ENCODE measurements around the gene KCNC2.

The KCNC2 gene

DNA sequence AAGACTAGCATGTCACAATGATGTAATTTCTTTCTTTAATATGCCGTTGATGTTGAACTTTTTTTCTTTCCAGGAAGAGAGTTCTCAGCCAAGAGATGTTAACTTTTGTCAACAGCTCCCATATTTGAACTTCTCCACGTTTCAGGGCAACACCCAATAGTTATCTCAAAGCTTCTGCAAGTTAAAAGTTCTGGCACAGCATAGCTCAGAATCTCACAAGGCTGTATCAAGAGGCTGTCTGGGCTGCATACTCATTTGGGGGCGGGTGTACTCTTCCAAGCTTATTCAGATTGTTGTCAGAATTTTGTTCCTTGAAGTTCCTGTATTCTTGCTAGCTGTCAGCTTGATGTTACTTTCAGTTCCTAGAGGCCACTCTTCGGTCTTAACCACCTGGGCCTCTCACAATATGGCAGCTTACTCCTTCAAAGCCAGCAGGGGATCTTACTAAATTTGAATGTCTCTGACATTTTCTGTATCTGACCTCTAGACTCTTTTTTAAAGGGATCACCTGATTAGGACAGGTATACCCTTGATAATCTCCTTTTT, 38.9 kb downstream of the KCNC2 start:
- no peak for DNase-seq (ENCODE audit: low spot score)
- no peak overlapping the region for H3K4me3 ChIP-seq
- TF ChIP-seq, protein P1, sequence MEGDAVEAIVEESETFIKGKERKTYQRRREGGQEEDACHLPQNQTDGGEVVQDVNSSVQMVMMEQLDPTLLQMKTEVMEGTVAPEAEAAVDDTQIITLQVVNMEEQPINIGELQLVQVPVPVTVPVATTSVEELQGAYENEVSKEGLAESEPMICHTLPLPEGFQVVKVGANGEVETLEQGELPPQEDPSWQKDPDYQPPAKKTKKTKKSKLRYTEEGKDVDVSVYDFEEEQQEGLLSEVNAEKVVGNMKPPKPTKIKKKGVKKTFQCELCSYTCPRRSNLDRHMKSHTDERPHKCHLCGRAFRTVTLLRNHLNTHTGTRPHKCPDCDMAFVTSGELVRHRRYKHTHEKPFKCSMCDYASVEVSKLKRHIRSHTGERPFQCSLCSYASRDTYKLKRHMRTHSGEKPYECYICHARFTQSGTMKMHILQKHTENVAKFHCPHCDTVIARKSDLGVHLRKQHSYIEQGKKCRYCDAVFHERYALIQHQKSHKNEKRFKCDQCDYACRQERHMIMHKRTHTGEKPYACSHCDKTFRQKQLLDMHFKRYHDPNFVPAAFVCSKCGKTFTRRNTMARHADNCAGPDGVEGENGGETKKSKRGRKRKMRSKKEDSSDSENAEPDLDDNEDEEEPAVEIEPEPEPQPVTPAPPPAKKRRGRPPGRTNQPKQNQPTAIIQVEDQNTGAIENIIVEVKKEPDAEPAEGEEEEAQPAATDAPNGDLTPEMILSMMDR (IDR thresholded peaks at IDR 0.05), result no peak
- no peak overlapping the region for H3K27ac ChIP-seq

DNA sequence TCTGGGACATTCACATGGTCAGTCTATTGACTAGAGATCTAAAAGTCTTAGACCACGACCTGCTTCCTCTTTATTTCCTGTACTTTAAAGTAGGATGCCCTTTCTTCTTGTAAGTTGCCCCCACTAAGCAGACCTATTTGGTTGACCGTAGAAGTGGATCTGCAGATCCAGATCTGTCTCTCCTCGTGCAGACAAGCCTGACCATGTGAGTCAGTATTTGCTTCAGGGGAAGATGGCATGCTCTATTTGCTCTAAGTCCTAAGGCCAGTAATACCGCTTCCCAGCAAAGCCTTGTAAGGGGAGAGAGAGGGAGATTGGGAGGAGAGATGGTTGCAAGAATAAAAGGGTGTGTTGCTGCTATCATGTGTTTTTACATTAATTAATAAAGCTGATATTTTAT, 46.8 kb downstream of the KCNC2 start:
- H3K4me3 ChIP-seq, result no peak overlapping the region
- H3K27ac ChIP-seq, result no peak overlapping the region
- TF ChIP-seq, protein P1 (IDR thresholded peaks at IDR 0.05), result no peak
- DNase-seq (ENCODE audit: low spot score), result no peak

DNA sequence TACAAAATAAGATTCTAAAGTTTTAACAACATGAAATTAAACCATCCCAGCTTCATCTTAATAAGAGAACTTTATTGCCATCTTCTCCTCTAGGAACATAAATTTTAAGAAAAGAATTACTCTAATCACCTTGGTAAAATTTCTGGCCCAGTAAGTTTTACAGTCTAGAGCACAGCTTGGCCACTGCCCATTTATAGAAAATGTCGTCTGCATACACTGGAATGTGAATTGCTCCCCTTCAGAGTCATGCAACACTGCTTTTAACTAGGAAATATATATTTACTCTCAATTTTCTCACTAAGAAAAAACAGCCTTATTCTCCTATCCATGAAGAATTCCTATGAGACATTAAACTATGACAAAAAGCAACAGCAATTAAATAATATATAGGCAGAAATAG, 48.2 kb downstream of the KCNC2 start:
- Histone ChIP-seq H3K27ac (no peak overlapping the region), H3K4me3 (no peak overlapping the region)
- no peak for DNase-seq (ENCODE audit: low spot score)
- TF ChIP-seq, protein P1 (IDR thresholded peaks at IDR 0.05), result no peak

DNA sequence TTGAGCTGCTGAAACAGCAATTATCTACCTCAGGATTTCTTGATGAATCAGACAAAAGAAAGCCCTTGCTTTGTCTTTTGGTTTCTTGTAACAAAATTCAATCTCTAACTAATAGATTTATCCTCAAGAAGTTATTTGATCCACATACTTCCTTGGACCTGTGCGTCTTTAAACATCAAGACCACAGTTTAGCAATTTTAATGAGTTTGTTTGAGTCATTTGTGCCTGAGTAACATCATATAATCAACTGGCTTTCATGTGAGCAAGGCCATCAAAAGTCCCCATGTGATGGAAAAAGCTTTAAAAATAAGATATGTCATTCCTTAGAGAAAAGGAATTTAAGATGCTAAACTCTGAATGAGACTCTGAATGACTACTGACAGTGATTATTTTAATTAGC, 52.3 kb downstream of the KCNC2 start:
- no peak for DNase-seq (ENCODE audit: low spot score)
- TF ChIP-seq, protein P1 (IDR thresholded peaks at IDR 0.05), result no peak
- Histone ChIP-seq H3K27ac (no peak overlapping the region), H3K4me3 (no peak overlapping the region)

DNA sequence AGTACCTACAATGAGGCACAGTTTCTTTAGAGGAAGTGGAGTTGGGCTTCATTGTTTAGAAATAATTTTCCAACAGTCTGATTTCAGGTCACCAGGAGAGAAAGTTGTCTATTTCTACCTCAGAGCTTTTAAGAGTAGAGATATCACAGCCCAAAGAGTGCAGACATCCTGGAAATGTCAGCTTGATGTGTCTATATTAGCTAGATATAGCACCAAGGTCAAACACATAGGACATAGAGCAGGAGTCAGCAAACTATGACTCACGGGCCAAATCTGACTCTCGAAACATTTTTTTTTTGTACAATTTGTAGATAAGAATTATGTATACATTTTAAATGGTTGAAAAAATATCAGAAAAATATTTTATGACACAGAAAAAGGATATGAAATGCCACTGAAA, 53.7 kb downstream of the KCNC2 start:
- TF ChIP-seq, protein P1 (IDR thresholded peaks at IDR 0.05), result no peak
- Histone ChIP-seq H3K27ac (no peak overlapping the region), H3K4me3 (no peak overlapping the region)
- no peak for DNase-seq (ENCODE audit: low spot score)

DNA sequence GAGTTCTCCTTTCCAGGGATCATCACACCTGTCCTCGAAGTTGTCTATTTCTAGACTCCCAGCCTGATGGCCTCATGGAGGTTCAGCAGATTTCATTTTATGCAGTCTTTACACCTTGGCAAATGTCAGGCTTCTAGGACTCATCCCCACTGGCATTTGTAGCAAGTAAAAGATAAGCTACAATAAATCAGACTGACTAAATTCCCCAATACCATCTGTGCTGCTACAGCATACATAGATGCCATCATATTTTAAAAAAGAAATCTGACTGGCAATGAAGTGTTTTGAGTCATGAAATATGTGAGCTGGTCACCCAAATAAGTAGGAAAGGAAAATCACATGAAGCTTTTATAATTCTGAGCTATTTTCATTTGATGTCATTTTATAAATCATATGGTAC, 55.3 kb downstream of the KCNC2 start:
- TF ChIP-seq, protein P1 (IDR thresholded peaks at IDR 0.05), result no peak
- Histone ChIP-seq H3K4me3 (no peak overlapping the region), H3K27ac (no peak overlapping the region)
- DNase-seq (ENCODE audit: low spot score), result no peak

DNA sequence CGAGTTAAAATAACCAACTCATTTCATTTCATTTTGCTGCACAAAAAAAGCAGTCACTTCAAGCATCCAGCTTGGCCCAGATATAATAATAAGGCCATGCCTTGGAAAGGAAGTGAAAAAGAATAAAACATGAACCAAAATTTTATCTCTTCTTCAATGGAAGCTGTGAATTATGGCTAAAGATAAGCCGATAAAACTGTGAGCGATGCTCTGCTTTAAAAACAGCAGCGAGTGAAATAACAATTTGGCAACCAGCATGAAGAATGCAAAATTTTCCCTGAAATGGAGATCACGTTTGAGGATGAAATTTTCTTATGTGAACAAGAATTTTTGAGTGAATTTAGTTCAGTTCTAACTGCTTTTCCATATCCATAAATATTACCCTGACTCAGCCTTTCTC, 70.4 kb downstream of the KCNC2 start:
- no peak overlapping the region for H3K27ac ChIP-seq
- no peak overlapping the region for H3K4me3 ChIP-seq
- TF ChIP-seq, protein P1 (IDR thresholded peaks at IDR 0.05), result no peak
- DNase-seq (ENCODE audit: low spot score), result no peak
